Fibroblast of the aortic adventitia (primary cell): ENCODE measurements around the gene PUS7. TPM values are rescaled to one million over a fixed set of nuclear protein-coding genes. Genes with fewer than 3 reads are reported as not detected.

Source experiments
- DNase-seq: peaks from one replicate; pipeline ENCODE4 v3.0.0-alpha.2; 2010; ENCODE audit warnings: low read depth
- H3K4me3 ChIP-seq: 2 replicates; pipeline ENCODE4 v1.5.1; 2011; ENCODE audit warnings: low read depth, mild to moderate bottlenecking, control low read depth, low read length, moderate library complexity
- total RNA-seq: library from RNA; depleted of rRNA; stranded (reverse); fragments of >200 nt; gene quantifications from 2 replicates; pipeline ENCODE4 v1.2.3, GENCODE V29; 2012; ENCODE audit warnings: low replicate concordance
- TF ChIP-seq, protein P1 (sequence below): IDR thresholded peaks from 2 replicates; pipeline ENCODE4 v1.5.1; 2011; ENCODE audit warnings: mild to moderate bottlenecking, low read length, control low read depth, inconsistent platforms; ENCODE audit not compliant: insufficient read depth

The PUS7 gene
- total RNA-seq, 1 donor, result 22.8 TPM

GRCh38 chr7:105478606-105479005, 43.5 kb downstream of the PUS7 start:
- no peak overlapping the region for H3K4me3 ChIP-seq
- no peak for DNase-seq
- TF ChIP-seq, protein P1, sequence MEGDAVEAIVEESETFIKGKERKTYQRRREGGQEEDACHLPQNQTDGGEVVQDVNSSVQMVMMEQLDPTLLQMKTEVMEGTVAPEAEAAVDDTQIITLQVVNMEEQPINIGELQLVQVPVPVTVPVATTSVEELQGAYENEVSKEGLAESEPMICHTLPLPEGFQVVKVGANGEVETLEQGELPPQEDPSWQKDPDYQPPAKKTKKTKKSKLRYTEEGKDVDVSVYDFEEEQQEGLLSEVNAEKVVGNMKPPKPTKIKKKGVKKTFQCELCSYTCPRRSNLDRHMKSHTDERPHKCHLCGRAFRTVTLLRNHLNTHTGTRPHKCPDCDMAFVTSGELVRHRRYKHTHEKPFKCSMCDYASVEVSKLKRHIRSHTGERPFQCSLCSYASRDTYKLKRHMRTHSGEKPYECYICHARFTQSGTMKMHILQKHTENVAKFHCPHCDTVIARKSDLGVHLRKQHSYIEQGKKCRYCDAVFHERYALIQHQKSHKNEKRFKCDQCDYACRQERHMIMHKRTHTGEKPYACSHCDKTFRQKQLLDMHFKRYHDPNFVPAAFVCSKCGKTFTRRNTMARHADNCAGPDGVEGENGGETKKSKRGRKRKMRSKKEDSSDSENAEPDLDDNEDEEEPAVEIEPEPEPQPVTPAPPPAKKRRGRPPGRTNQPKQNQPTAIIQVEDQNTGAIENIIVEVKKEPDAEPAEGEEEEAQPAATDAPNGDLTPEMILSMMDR, result no peak

DNA sequence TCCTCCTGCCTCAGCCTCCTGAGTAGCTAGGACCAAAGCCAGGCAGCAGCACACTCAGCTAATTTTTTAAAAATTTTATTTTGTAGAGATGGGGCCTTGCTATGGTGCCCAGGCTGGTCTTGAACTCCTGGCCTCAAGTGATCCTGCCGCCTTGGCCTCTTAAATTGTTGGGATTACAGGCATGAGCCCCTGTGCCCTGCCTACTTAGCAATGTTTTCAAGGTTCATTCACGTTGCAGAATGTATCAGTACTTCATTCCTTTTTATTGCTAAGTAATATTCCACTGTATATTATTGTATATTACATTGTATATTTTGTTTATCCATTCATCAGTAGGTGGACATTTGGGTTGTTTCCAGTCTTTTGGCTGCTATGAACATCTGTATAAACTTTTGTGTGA, 44.2 kb downstream of the PUS7 start:
- DNase-seq, result no peak
- H3K4me3 ChIP-seq, result no peak overlapping the region
- TF ChIP-seq, protein P1, result no peak

DNA sequence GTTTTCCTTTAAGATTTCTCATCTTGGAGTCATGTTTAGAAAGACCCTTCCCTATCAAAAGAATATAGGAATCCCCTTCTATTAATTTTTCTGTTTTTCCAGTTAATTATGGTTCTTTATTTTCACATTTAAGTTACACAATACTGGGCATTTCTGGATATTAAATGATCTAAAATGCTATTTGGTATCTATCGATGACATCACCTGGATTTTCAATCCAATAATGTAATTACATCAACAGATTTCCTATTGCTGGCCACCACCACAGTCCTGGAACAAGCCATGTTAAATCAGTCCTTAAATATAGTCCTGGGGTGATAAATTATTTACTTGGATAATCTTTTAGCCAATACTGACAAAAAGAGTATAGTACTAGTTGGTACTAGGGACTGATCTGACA, 48.0 kb downstream of the PUS7 start:
- DNase-seq, result no peak
- TF ChIP-seq, protein P1, result no peak
- no peak overlapping the region for H3K4me3 ChIP-seq

DNA sequence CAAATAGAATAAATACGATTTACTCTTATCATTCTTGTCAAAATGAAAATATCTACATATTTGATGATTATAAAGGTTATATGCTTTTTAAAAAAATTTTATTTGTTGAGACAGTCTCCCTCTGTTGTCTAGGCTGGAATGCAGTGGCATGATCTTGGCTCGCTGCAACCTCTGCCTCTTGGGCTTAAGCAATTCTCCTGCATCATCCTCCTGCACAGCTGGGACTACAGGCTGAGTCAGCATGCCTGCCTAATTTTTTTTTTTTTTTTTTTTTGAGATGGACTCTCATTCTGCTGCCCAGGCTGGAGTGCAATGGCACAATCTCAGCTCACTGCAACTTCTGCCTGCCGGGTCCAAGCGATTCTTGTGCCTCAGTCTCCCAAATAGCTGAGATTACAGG, 48.9 kb downstream of the PUS7 start:
- TF ChIP-seq, protein P1, result no peak
- no peak overlapping the region for H3K4me3 ChIP-seq
- peak; percentile 86 for DNase-seq

DNA sequence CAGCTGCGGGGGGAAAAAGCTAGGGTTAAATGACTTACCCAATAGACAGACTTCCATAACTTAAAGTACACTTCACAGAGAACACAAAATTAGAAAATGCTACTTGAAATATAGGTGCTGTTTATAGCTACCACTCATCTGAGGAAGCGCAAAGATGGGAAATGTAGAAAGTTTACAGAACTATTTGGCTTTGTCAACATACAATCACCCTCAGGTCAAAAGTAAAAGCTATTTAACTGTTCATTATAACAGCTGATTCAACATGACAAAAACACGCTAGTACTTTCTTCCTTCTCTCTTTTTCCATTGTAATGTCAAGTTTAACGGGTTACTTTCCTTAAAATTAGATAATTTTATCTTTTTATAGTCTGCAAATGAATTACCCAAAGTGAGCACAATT, 51.2 kb downstream of the PUS7 start:
- H3K4me3 ChIP-seq, result no peak overlapping the region
- DNase-seq, result no peak
- TF ChIP-seq, protein P1, result no peak

DNA sequence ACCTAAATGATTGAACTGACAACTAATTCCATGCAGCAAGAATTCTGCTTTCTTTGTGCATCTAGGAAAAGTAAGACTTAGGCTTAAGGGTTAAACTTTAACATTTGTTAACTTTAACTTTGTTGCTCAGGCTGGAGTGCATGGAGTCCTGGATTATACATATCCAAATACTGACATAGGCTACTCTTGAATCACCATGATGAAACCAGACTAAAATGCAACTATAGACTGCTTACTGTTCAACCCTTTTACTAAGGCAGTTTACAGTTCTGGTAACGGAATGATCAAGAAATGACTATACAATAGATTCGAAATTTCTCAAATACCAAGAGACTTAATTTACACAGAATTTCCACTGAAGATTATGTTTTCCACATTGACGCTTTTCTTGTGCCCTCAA, 52.0 kb downstream of the PUS7 start:
- DNase-seq, result no peak
- TF ChIP-seq, protein P1, result no peak
- H3K4me3 ChIP-seq, result no peak overlapping the region

DNA sequence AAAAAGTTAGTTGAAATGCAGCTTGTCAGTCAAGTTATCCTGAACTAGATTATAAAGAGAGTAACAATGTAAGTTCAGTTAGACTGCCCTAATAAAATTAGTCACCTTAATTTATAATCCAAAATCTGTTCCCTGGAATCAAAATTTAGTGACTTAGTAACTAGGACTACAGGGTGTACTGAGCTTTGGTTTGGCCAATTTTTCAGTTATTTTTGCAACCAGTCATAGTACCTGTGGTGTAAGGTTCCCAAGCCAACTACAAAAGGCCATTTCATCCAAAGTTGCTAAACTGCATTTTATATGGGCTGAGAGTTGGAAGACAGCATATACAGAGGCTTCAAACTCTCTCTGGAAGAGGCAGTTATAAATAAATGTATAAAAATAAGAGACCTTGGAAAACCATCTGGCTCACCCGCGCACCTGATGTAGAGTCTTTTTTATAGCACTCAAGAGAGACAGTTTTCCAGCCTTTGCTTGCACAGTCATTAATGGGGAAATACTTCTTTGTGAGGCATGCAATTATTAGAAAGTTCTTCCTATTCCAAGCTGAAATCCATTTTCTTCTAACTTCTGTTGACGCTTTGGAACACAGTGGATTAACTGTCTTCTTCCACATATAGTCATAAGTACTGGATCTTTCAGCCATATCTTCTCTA, 59.2 kb downstream of the PUS7 start:
- DNase-seq, result no peak
- TF ChIP-seq, protein P1, result no peak
- H3K4me3 ChIP-seq, result no peak overlapping the region
